B cell (primary cell): ENCODE results near the gene ASB8.

Experiments
- EZH2 ChIP-seq: IDR thresholded peaks from 2 replicates; pipeline ENCODE4 v1.6.1; 2012; ENCODE audit warnings: borderline replicate concordance, low read depth, mild to moderate bottlenecking, moderate library complexity, low read length; ENCODE audit not compliant: insufficient read depth, poor library complexity, severe bottlenecking
- TF ChIP-seq, protein P1 (sequence below): fragments of 200-600 bp; IDR thresholded peaks from one replicate; pipeline ENCODE4 v1.8.0; 2022; ENCODE audit warnings: antibody characterized with exemption, mild to moderate bottlenecking

DNA sequence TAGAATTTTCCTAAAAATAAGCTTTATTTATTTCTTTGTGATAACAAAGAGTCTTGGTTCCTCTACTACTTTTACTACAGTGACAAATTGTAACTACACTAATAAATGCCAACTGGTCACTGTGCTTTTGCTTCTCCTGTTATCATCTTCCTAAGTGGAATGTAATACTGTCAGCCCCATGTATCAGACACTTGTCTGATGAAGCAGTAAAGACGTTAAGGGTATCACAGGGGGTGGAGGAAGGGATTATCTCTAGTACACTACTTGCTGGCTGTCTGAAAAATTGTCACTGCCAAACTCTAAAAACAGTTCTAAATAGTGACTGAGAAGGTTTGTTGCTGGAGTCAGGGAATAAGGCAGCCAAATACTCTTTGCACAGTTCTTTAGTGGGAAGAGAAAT lies 11.3 kb downstream of the ASB8 start:
- TF ChIP-seq, protein P1, sequence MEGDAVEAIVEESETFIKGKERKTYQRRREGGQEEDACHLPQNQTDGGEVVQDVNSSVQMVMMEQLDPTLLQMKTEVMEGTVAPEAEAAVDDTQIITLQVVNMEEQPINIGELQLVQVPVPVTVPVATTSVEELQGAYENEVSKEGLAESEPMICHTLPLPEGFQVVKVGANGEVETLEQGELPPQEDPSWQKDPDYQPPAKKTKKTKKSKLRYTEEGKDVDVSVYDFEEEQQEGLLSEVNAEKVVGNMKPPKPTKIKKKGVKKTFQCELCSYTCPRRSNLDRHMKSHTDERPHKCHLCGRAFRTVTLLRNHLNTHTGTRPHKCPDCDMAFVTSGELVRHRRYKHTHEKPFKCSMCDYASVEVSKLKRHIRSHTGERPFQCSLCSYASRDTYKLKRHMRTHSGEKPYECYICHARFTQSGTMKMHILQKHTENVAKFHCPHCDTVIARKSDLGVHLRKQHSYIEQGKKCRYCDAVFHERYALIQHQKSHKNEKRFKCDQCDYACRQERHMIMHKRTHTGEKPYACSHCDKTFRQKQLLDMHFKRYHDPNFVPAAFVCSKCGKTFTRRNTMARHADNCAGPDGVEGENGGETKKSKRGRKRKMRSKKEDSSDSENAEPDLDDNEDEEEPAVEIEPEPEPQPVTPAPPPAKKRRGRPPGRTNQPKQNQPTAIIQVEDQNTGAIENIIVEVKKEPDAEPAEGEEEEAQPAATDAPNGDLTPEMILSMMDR = no peak
- no peak for TF ChIP-seq EZH2
